Activated T-helper 1 cell treated with anti-CD3 and anti-CD28 coated beads, Interleukin-12 subunit alpha, Interleukin-12 subunit beta, Interleukin-2, Interleukin-4 antibody, amounts not matched to agents 30 ng/mL and 10 ng/mL and 1 ng/mL, durations not matched to agents 14 hours and 24 hours and 36 hours (primary cell): ENCODE measurements around the gene RBM5. TPM values are rescaled to one million over a fixed set of nuclear protein-coding genes. Genes with fewer than 3 reads are reported as not detected.
A peak's percentile ranks its signal among the peaks of the same experiment; 100 is the strongest.
"Not testable (repeated sequence)": the region's sequence is repeated elsewhere in the genome, so short reads cannot be mapped to it uniquely, and the experiment has no call there.

Experiments used
- DNase-seq: peaks from one replicate; pipeline ENCODE4 v3.0.0; 2021; ENCODE audit warnings: low spot score
- H3K27ac Mint-ChIP-seq: one replicate; pipeline ENCODE4 v1.8.0; 2021; ENCODE audit warnings: mild to moderate bottlenecking, mixed read lengths
- H3K27me3 Mint-ChIP-seq: one replicate; pipeline ENCODE4 v1.8.0; 2022; ENCODE audit warnings: mild to moderate bottlenecking, moderate library complexity, mixed read lengths; ENCODE audit not compliant: insufficient read depth
- H3K36me3 Mint-ChIP-seq: one replicate; pipeline ENCODE4 v1.8.0; 2021; ENCODE audit warnings: low read depth, mixed read lengths
- H3K4me1 Mint-ChIP-seq: one replicate; pipeline ENCODE4 v1.8.0; 2021; ENCODE audit warnings: low read depth, mixed read lengths
- H3K4me3 Mint-ChIP-seq: one replicate; pipeline ENCODE4 v1.8.0; 2021; ENCODE audit warnings: mild to moderate bottlenecking, moderate library complexity, mixed read lengths
- H3K9me3 Mint-ChIP-seq: one replicate; pipeline ENCODE4 v1.8.0; 2021; ENCODE audit warnings: mixed read lengths
- intact Hi-C: fragments of 100-400 bp; cut with micrococcal nuclease; formaldehyde crosslinking; loops from one replicate; pipeline ENCODE4 v1.15.1; 2024
- total RNA-seq: library from RNA; stranded (reverse); gene quantifications from 2 replicates; pipeline ENCODE4 v1.2.3, GENCODE V29; 2022

The RBM5 gene
- total RNA-seq = 157 and 162 TPM in 2 replicates

DNA sequence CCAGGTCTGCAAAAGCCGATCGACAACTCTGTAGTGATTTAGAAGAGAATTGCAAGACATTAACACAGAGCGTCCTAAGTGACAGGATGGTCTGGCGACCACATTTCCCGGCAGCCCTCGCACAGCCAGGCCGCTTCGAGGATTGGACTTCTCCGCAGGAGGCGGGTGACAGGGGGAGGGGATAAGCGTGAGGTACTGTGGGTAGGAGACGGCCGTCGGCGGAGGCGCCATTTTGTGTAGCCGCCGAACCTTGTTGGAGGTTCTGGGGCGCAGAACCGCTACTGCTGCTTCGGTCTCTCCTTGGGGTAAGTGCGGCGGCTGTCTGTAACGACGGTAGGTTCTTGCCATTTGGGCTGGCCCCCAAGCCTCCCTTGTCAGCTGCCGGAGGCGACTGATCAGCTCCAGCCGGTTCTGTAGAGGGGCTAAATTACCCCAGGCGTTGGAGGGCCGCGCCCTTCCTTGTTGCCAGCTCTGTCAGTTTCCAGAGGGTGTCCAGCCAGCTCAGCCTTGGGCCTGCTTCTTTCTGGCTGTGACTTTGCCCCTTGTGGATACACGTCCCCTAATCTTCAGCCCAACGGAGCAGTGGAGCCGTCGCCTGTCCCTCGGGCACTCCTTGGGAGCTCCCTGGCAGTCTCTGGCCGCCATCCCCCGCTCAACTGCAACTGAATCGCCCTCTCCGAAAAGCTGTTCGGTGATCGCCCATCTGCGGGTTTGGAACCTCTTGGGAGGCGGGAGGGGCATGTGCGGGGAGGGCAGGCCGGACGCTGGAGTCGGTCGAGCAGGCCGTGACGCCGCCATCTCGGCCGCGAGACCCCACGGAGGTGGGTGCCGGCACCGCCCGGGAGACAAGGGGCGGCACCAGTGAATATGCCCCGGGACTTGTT, at the start of gene RBM5:
Gene RBM5, plus strand, starts transcription at position 195 of the 884 bp plus-strand sequence. CDS start 1,516 bp downstream, outside the sequence.
- Mint-ChIP-seq H3K27ac (peak within 1 kb of the TSS; percentile 95), H3K9me3 (no peaks in the 10 kb centered on the region), H3K4me1 (peaks cover 31% of the 10 kb centered on the region), H3K36me3 (peaks cover 25% of the 10 kb centered on the region), H3K4me3 (peak within 1 kb of the TSS; percentile 97), H3K27me3 (no peaks in the 10 kb centered on the region)
- peak; percentile 91 for DNase-seq
- intact Hi-C loops = loop anchor here (1.0 to 5.0 kb wide), 5 partner anchors 66 to 303 kb away; partner anchors contain the start of genes INKA1, IP6K1, RBM6 and SEMA3F

DNA sequence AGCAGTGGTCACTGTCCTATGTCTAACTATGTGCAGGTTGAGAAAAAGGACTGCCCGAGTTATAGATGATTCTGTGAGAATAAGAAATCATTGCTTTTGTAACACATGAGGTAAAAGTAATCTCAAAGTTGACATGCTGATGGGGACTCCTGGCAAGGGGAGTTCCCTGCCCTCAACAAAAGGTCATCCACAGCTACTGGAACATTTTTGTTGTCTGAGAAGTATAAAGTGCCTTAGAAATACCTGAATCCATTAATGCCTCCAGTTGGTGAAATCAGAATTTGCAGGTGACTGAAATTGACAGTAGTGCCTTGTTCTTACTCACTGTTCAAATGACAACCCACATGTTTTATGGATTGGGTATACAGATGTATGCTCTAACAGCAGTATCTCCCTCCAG, 43.7 kb upstream of the RBM5 start:
- peak overlapping the region; percentile 2 for H3K27ac Mint-ChIP-seq
- intact Hi-C loops = no loop called here
- peaks cover 18% of the 10 kb centered on the region for H3K4me1 Mint-ChIP-seq
- H3K36me3 Mint-ChIP-seq = peaks cover 18% of the 10 kb centered on the region
- H3K9me3 Mint-ChIP-seq = no peaks in the 10 kb centered on the region
- H3K4me3 Mint-ChIP-seq = no peak overlapping the region
- H3K27me3 Mint-ChIP-seq = no peaks in the 10 kb centered on the region
- DNase-seq = no peak

DNA sequence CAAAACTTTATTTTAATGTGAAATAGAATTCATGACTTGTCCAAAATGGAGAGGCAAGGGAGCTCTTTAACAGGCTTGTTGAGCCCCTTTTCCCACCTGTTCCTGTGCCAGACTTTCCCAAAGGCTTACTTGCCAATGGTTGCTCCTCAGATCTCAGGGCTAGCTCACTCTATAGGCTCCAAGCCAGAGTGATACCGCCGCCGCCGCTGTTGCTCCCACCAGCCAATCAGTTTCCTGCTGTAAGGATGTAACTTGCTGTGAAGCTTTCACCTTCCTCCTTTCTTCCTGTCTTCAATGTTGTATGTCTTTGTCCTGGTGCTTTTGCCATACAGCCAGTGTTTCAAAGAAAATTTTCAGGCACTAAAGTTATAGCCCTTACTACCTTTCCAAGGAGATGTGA, 41.3 kb upstream of the RBM5 start:
- intact Hi-C loops = no loop called here
- no peak overlapping the region for H3K27ac Mint-ChIP-seq
- no peak for DNase-seq
- no peaks in the 10 kb centered on the region for H3K9me3 Mint-ChIP-seq
- H3K27me3 Mint-ChIP-seq = no peaks in the 10 kb centered on the region
- H3K4me3 Mint-ChIP-seq = no peak overlapping the region
- H3K36me3 Mint-ChIP-seq = peaks cover 25% of the 10 kb centered on the region
- H3K4me1 Mint-ChIP-seq = peaks cover 7% of the 10 kb centered on the region

DNA sequence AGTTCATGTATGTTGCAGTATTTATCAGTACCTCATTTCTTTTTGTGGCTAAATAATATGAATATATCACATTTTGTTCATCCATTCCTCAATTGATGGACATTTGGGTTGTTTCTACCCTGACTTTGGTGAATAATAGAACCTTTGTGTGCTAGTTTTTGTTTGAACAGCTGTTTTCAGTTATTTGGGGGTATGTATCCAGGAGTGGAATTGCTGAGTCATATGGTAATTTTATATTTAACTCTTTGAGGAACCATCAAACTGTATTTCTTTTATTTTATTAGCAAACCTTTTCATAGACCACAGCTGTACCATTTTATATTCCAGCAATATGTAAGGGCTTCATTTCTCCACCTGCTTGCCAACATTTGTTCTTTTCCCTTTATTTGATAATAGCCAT, 38.4 kb upstream of the RBM5 start:
- H3K4me1 Mint-ChIP-seq = peaks cover 7% of the 10 kb centered on the region

DNA sequence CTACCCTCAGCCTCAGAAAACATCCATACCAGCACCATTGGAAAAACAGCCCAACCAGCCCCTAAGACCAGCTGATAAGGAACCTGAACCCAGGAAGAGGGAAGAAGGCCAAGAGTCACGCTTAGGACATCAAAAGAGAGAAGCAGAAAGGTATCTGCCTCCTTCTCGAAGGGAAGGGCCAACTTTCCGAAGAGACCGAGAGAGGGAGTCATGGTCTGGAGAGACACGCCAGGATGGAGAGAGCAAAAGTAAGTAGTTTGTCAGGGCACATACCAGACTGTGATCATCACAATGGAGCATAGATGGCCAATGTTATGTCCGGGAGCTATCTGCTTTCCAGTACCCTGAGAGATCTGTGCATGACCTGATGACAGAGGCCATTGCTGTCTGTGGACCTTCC, 31.0 kb upstream of the RBM5 start:
- no peak overlapping the region for H3K27ac Mint-ChIP-seq

More for the DNA sequence above, 38.4 kb upstream of the RBM5 start:
- intact Hi-C loops = no loop called here
- peaks cover 36% of the 10 kb centered on the region for H3K36me3 Mint-ChIP-seq
- no peaks in the 10 kb centered on the region for H3K27me3 Mint-ChIP-seq
- no peak overlapping the region for H3K27ac Mint-ChIP-seq
- DNase-seq = no peak
- H3K9me3 Mint-ChIP-seq = no peaks in the 10 kb centered on the region
- no peak overlapping the region for H3K4me3 Mint-ChIP-seq

DNA sequence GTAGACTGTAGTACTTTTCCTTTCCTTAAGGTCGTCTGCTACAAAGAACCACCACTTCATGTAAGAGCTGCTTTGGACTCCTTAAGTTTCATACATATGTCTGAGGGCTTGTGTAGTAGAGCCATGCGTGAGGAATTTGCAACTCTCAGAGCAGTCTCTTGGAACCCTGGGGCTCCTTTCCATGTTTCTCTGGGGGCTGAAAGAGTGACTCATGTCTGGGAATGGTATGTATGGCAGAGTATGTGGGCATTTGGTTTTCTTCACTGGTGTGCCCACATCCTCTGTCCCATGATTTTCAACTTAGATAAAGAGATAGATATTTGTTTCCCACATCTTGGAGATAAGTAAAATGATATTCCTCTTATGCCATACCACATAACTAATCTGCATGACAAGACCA, 20.6 kb upstream of the RBM5 start:
- Mint-ChIP-seq H3K27ac (no peak overlapping the region), H3K4me3 (no peak overlapping the region), H3K36me3 (peaks cover 43% of the 10 kb centered on the region), H3K4me1 (no peaks in the 10 kb centered on the region), H3K27me3 (no peaks in the 10 kb centered on the region), H3K9me3 (no peaks in the 10 kb centered on the region)
- DNase-seq = no peak
- intact Hi-C loops = no loop called here

More for the DNA sequence above, 31.0 kb upstream of the RBM5 start:
- no peak for DNase-seq
- Mint-ChIP-seq H3K9me3 (no peaks in the 10 kb centered on the region), H3K4me3 (no peak overlapping the region), H3K27me3 (no peaks in the 10 kb centered on the region), H3K36me3 (peaks cover 51% of the 10 kb centered on the region), H3K4me1 (no peaks in the 10 kb centered on the region)
- intact Hi-C loops = no loop called here

DNA sequence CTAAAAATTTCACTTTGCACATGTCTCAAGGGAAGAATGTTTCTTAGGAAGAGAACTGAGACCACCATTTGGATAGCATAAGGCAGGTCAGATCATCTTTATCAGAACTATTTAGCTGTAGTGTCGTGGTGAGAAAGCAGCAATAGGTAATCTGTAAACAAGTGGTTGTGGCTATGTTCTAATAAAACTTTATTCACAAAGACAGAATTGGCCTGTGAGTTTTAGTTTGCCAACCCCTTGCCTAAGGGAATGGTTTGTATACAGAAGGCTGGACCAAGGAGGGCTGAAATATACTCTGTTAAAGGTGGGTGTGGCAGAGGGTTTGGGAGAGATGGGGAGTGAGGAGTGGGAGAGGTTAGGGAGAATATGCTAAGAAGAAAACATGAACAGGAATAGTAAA, 10.6 kb upstream of the RBM5 start:
- Mint-ChIP-seq H3K36me3 (peaks cover 23% of the 10 kb centered on the region), H3K27me3 (no peaks in the 10 kb centered on the region), H3K4me3 (no peak overlapping the region), H3K27ac (no peak overlapping the region), H3K4me1 (peaks cover 18% of the 10 kb centered on the region), H3K9me3 (no peaks in the 10 kb centered on the region)
- no peak for DNase-seq
- intact Hi-C loops = no loop called here

DNA sequence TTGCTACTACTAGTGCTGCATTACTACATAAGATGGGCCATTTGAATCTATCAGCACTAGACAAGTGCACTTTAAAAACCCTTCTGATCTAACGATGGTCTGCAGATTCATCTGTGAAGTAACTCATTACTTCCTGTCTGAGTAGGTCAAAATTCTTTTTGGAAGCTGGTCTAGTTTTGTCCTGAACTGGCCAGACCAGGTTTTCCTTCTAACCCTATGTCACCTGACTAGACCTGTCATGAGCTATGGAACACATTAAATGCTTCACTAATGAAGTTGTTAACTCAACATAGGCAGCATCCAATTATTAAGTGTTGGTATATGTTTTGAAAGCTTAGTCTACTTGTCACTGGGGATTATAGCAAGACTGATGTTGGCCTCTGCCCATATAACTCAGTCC, 10.1 kb upstream of the RBM5 start:
- intact Hi-C loops = no loop called here
- Mint-ChIP-seq H3K27me3 (no peaks in the 10 kb centered on the region), H3K9me3 (no peaks in the 10 kb centered on the region)

DNA sequence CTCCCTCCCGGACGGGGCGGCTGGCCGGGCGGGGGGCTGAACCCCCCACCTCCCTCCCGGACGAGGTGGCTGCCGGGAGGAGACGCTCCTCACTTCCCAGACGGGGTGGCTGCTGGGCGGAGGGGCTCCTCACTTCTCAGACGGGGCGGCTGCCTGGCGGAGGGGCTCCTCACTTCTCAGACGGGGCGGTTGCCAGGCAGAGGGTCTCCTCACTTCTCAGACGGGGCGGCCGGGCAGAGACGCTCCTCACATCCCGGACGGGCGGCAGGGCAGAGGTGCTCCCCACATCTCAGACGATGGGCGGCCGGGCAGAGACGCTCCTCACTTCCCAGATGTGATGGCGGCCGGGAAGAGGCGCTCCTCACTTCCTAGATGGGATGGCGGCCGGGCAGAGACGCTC, 3.8 kb upstream of the RBM5 start:
- intact Hi-C loops = loop anchor here (5.0 kb wide), 1 partner anchor 143 kb away; the partner anchor contains the start of gene RBM6
- not testable (repeated sequence) for H3K36me3 Mint-ChIP-seq

More for the DNA sequence above, 10.1 kb upstream of the RBM5 start:
- Mint-ChIP-seq H3K27ac (no peak overlapping the region), H3K4me1 (peaks cover 21% of the 10 kb centered on the region), H3K36me3 (peaks cover 19% of the 10 kb centered on the region), H3K4me3 (no peak overlapping the region)
- no peak for DNase-seq

DNA sequence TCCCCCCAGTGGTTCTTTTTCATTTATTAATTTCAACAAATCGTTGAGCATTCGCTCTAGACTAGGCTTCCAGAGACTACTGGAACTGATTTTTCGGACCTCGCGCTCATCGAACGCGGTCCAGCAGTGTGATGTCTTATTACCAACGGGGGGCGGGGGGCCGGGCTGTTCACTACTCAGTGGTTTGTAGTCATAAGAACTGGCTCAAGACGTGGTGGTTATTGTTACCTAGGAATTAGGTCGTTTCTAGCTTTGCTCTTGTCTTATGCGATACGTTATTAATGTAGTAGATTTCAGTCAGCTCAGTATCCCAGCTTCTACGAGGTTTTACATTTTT, 858 bp downstream of the RBM5 start:
- Mint-ChIP-seq H3K4me3 (peak overlapping the region; percentile 97), H3K27me3 (no peaks in the 10 kb centered on the region), H3K9me3 (no peaks in the 10 kb centered on the region), H3K4me1 (peaks cover 33% of the 10 kb centered on the region), H3K36me3 (peaks cover 27% of the 10 kb centered on the region), H3K27ac (peak overlapping the region; percentile 95)
- DNase-seq = no peak
- intact Hi-C loops = loop anchor here (2.0 to 5.0 kb wide), 2 partner anchors 147 to 233 kb away; partner anchors contain the start of genes RBM6 and TRAIP

More for the DNA sequence above, 3.8 kb upstream of the RBM5 start:
- not testable (repeated sequence) for H3K27ac Mint-ChIP-seq, H3K4me3 Mint-ChIP-seq, H3K27me3 Mint-ChIP-seq, H3K9me3 Mint-ChIP-seq, DNase-seq
- H3K4me1 Mint-ChIP-seq = peaks cover 21% of the 10 kb centered on the region

DNA sequence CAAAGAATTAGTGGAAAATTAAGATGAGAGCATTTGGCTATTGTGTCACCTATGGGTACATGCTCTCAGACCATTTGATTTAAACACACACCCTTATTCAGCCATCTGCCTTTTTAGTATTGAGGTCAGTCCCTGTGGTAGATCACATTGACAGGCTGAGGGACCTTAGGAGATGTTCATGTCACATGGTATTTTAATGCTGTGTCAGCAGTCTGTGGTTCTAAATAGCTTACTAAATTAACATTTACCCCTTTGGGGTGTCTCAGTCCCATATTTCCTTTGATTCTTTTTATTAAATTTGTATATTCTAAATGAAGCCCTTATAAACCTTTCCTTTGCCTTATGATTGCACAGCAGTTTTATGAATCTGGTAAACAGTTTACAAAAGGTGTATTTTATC, 2.3 kb downstream of the RBM5 start:
- peaks cover 39% of the 10 kb centered on the region for H3K36me3 Mint-ChIP-seq
- no peak overlapping the region for H3K27ac Mint-ChIP-seq
- peak overlapping the region; percentile 97 for H3K4me3 Mint-ChIP-seq
- H3K4me1 Mint-ChIP-seq = peaks cover 35% of the 10 kb centered on the region
- no peaks in the 10 kb centered on the region for H3K9me3 Mint-ChIP-seq
- no peak for DNase-seq
- intact Hi-C loops = loop anchor here (1.0 kb wide), 1 partner anchor 162 kb away; the partner anchor contains the start of gene MON1A
- no peaks in the 10 kb centered on the region for H3K27me3 Mint-ChIP-seq

DNA sequence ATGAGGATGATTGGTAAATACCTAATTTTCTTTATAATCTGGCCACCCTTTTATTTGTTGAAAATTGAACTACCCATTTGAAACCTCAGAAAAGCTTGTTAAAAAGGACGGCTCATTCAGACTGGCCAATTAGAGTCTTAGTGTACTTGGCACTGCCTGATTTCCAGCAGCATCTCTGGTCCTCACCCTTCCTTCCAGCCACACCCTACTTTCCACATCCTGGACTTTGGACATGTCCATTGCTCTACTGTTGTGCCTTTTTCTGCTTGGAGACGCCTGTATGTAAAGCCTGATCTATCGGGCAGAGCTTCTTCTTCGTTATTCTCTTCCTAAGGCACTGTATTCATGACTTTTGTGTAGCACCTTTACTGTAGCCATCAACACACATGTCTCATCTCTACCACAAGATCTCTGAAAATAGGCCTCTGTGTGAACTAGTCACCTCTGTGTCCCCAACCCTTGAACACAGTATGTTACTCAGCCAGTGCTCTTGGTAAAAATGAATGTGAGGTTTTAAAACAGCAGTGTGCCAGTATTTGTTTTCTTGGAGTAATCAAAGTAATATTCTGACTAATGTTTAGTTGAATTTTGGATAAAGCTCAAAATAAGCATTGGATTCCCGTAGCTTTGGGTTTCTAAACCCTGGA, 6.8 kb downstream of the RBM5 start:
- Mint-ChIP-seq H3K4me3 (no peak overlapping the region), H3K27me3 (no peaks in the 10 kb centered on the region), H3K9me3 (no peaks in the 10 kb centered on the region), H3K27ac (no peak overlapping the region), H3K4me1 (peaks cover 30% of the 10 kb centered on the region), H3K36me3 (peaks cover 55% of the 10 kb centered on the region)
- DNase-seq = no peak
- intact Hi-C loops = no loop called here

DNA sequence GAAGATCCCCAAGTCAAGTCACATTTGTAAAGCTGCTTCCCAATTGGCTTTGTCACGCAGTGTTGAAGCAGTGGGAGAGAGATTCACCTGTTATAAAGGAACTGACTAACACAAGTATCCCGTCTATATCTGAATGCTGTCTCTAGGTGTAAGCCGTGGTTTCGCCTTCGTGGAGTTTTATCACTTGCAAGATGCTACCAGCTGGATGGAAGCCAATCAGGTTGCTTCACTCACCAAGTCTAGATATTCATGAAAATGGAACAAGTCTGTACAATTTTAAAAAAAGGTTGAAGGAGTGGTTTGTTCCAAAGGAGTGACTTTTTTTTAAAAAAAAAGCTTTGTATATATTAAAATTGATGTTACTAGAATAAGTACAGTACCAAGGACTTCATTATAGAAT, 11.7 kb downstream of the RBM5 start:
- peaks cover 6% of the 10 kb centered on the region for H3K4me1 Mint-ChIP-seq
- H3K4me3 Mint-ChIP-seq = no peak overlapping the region
- no peak for DNase-seq
- H3K36me3 Mint-ChIP-seq = peaks cover 66% of the 10 kb centered on the region
- H3K9me3 Mint-ChIP-seq = no peaks in the 10 kb centered on the region
- H3K27ac Mint-ChIP-seq = no peak overlapping the region
- intact Hi-C loops = no loop called here
- no peaks in the 10 kb centered on the region for H3K27me3 Mint-ChIP-seq
